Lung (tissue), 12 donors: ENCODE measurements around the gene AAR2. TPM values are rescaled to one million over a fixed set of nuclear protein-coding genes. Genes with fewer than 3 reads are reported as not detected.

Experiments
- ATAC-seq: fragments of 200-7000 bp; cut with Tn5 transposase; one replicate; pipeline ENCODE4 v1.9.1; 2020; ENCODE audit warnings: moderate number of reproducible peaks; ENCODE audit not compliant: insufficient read depth, low FRiP score
- DNase-seq, 3 donors: peaks; one replicate each; pipeline ENCODE4 v3.0.0-alpha.2; 2013 to 2017
- H3K27ac ChIP-seq, 2 donors: one replicate each; pipeline ENCODE4 v1.5.1; 2013; ENCODE audit warnings: mild to moderate bottlenecking in 2 of 2, moderate library complexity in 2 of 2, control low read depth in 1 of 2, inconsistent platforms in 1 of 2, low read depth in 1 of 2, low read length in 1 of 2
- H3K27me3 ChIP-seq, 3 donors: one replicate each; pipeline ENCODE4 v1.5.1; 2013; ENCODE audit warnings: low read length in 2 of 3; ENCODE audit not compliant: control insufficient read depth in 3 of 3, insufficient read depth in 3 of 3
- H3K36me3 ChIP-seq, 4 donors: one replicate each; pipeline ENCODE4 v1.5.1; 2013; ENCODE audit warnings: low read length in 4 of 4, mild to moderate bottlenecking in 1 of 4, moderate library complexity in 1 of 4; ENCODE audit not compliant: control insufficient read depth in 4 of 4, insufficient read depth in 4 of 4
- H3K4me1 ChIP-seq, 5 donors: one replicate each; pipeline ENCODE4 v1.5.1; 2013; ENCODE audit warnings: low read length in 5 of 5, mild to moderate bottlenecking in 2 of 5, moderate library complexity in 1 of 5; ENCODE audit not compliant: control insufficient read depth in 5 of 5, insufficient read depth in 5 of 5
- H3K4me3 ChIP-seq: one replicate; pipeline ENCODE4 v1.5.1; 2013; ENCODE audit warnings: mild to moderate bottlenecking, control low read depth, moderate library complexity
- H3K9ac ChIP-seq, 2 donors: one replicate each; pipeline ENCODE4 v1.5.1; 2013; ENCODE audit warnings: low read length in 2 of 2, control low read depth in 1 of 2; ENCODE audit not compliant: insufficient read depth in 1 of 2
- H3K9me3 ChIP-seq, 4 donors: one replicate each; pipeline ENCODE4 v1.5.1; 2013; ENCODE audit warnings: low read length in 3 of 4, mild to moderate bottlenecking in 1 of 4, moderate library complexity in 1 of 4; ENCODE audit not compliant: control insufficient read depth in 4 of 4, insufficient read depth in 3 of 4
- WGBS, 2 donors: extraction: QIAGEN DNeasy Blood & Tissue Kit; methylation state at CpG; one replicate each; pipeline ENCODE4 v1.1.7; 2013; 5-methylcytosine and 5-hydroxymethylcytosine counted together
- polyA plus RNA-seq, 2 donors: library from polyadenylated mRNA; stranded (reverse); fragments of 200-250 nt; gene quantifications; one replicate each; pipeline ENCODE4 v1.2.1, GENCODE V29; 2013
- total RNA-seq, 2 donors: library from RNA; depleted of rRNA in 1 of 2; stranded (reverse); fragments of >200 nt in 1 of 2; gene quantifications; one replicate each; pipeline ENCODE4 v1.2.1, GENCODE V29; 2014 to 2021
- TF ChIP-seq, protein P1 (sequence below): IDR thresholded peaks from 2 replicates; pipeline ENCODE4 v1.5.1; 2012; ENCODE audit warnings: mild to moderate bottlenecking; ENCODE audit errors: control extremely low read depth, extremely low read depth
- donor health status: control.
- donor health status: control.
- donor health status: Bipolar disorder and iron deficiency.
- donor health status: healthy.
- donor health status: DM: yes; HTN: yes; CAD: no.

Gene AAR2
- total and polyA plus RNA-seq, 4 donors, result 18.1 to 31.2 (median 29.3) TPM

DNA sequence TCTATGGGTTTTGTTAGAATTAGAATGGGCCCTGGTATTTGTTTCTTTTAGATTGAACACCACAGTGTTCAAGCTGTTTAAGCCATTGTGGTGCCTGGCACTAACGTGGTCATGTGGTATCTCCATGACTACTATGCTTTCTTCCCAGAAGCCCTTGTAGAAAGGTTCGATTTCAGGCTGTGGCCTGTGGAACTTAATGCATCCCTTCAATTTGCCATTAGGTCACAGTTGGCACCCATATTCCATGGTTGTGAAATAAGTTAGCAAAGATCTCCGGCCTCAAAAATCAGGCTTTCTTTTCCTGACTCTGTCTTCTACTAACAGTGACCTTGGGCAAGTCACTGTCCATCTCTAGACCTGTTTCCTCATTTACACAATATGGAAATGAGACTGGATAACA, 31.3 kb upstream of the AAR2 start:
- Histone ChIP-seq H3K27ac (no peak overlapping the region), H3K9ac (no peak overlapping the region), H3K4me1 (no peaks in the 10 kb centered on the region), H3K9me3 (no peaks in the 10 kb centered on the region), H3K36me3 (peaks cover 0 to 34% (median 5%) of the 10 kb centered on the region in 4 donors), H3K4me3 (no peak overlapping the region), H3K27me3 (no peaks in the 10 kb centered on the region)
- no peak for ATAC-seq
- 79 to 86% methylated on average over 3 of the region's 3 CpGs for WGBS, 2 donors
- DNase-seq, result no peak
- TF ChIP-seq, protein P1, sequence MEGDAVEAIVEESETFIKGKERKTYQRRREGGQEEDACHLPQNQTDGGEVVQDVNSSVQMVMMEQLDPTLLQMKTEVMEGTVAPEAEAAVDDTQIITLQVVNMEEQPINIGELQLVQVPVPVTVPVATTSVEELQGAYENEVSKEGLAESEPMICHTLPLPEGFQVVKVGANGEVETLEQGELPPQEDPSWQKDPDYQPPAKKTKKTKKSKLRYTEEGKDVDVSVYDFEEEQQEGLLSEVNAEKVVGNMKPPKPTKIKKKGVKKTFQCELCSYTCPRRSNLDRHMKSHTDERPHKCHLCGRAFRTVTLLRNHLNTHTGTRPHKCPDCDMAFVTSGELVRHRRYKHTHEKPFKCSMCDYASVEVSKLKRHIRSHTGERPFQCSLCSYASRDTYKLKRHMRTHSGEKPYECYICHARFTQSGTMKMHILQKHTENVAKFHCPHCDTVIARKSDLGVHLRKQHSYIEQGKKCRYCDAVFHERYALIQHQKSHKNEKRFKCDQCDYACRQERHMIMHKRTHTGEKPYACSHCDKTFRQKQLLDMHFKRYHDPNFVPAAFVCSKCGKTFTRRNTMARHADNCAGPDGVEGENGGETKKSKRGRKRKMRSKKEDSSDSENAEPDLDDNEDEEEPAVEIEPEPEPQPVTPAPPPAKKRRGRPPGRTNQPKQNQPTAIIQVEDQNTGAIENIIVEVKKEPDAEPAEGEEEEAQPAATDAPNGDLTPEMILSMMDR, result no peak

DNA sequence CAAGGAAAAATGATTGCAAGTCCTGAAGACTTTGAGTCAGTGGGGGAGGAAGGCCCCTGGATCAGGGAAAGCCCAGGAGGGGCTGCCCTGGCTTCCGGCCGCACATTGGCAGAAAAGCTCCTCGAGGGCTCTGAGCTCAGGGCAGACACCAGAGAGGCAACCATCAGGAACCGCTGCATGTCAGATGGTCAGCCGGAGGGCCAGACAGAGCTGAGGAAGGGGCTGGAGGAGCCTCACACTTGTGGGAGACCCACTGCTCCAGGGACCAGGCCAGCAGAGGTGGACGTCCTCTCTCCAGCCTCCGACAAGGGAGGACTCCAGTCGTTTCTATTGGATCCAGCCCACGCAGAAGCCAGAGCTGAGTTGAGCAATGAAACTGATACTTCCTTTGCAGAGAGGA, 30.2 kb upstream of the AAR2 start:
- Histone ChIP-seq H3K9ac (no peak overlapping the region), H3K4me1 (no peaks in the 10 kb centered on the region), H3K27ac (no peak overlapping the region), H3K27me3 (no peaks in the 10 kb centered on the region), H3K36me3 (peaks cover 0 to 30% (median 5%) of the 10 kb centered on the region in 4 donors), H3K9me3 (no peaks in the 10 kb centered on the region), H3K4me3 (no peak overlapping the region)
- 83 to 90% methylated on average over 9 of the region's 9 CpGs for WGBS, 2 donors
- no peak for DNase-seq
- TF ChIP-seq, protein P1, result no peak
- no peak for ATAC-seq

DNA sequence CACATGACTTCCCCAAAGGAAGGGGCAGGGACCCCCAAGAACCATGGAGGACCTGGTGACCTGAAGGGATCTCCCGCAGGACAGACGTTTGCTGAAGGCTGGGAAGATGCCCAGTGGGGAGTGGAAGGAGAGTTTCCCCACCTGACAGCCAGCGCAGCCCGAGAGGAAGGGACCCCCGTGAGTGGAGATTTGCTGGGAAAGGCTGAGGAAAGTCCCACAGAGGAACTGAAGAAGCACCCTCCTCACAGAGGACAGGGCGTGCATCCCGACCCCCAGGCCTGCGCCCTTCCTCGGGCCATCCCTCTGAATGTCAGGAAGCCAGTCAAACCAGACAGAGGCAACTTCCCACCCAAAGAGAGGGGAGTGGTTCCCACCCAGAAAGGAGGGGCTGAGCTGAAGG, 29.6 kb upstream of the AAR2 start:
- Histone ChIP-seq H3K9me3 (no peaks in the 10 kb centered on the region), H3K27ac (no peak overlapping the region), H3K36me3 (peaks cover 0 to 30% (median 5%) of the 10 kb centered on the region in 4 donors), H3K27me3 (no peaks in the 10 kb centered on the region), H3K4me1 (no peaks in the 10 kb centered on the region), H3K9ac (no peak overlapping the region), H3K4me3 (no peak overlapping the region)
- TF ChIP-seq, protein P1, result no peak
- no peak for ATAC-seq
- DNase-seq, result no peak
- WGBS, 2 donors, result 87 to 89% methylated on average over 9 of the region's 9 CpGs

DNA sequence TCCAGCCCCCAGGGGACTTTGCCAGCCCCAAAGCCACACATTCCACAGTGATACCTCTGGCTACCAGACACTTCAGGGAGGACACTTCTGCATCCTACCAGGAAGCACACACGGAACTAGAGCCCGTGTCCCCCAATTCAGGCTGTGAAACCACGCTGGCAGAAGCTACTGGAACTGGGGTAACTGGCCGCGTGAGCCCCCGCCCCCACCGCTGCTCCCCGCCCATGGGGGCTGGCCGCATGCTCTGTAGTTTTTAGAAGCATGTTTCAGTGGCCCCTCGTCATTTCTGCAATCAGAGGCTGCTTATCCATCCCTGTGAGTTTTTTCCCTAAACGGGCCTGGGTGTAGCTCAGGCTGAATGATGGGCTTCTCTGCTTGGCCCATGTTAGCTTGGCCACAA, 28.7 kb upstream of the AAR2 start:
- Histone ChIP-seq H3K36me3 (peaks cover 0 to 33% (median 8%) of the 10 kb centered on the region in 4 donors), H3K9ac (no peak overlapping the region), H3K4me3 (no peak overlapping the region), H3K9me3 (no peaks in the 10 kb centered on the region), H3K4me1 (no peaks in the 10 kb centered on the region), H3K27me3 (no peaks in the 10 kb centered on the region), H3K27ac (no peak overlapping the region)
- DNase-seq (no peak), ATAC-seq (no peak)
- 92% methylated on average over 11 of the region's 11 CpGs for WGBS, 2 donors
- TF ChIP-seq, protein P1, result no peak
